Measurements from ENCODE around the gene TGM2.

DNA sequence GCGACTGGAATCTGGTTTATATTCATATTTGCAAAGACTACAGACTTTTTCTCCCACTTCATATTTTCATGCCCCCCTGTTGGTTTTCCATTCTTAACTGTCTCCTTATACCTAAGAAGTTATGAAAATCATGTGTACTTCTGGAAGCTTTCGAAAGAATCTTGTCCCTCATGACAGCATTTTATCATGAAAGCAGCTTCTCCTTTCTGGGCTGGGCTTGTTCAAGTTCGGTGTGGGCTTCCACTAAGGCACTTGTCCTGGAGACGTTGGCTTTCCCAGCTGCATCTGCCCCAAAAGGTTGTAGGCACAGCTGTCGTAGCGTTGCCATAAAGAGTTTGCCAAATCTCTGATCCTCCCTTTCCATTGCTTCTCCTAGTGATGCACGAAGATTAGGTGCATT, 75.0 kb downstream of the TGM2 start:
- TF ChIP-seq, protein P1, sequence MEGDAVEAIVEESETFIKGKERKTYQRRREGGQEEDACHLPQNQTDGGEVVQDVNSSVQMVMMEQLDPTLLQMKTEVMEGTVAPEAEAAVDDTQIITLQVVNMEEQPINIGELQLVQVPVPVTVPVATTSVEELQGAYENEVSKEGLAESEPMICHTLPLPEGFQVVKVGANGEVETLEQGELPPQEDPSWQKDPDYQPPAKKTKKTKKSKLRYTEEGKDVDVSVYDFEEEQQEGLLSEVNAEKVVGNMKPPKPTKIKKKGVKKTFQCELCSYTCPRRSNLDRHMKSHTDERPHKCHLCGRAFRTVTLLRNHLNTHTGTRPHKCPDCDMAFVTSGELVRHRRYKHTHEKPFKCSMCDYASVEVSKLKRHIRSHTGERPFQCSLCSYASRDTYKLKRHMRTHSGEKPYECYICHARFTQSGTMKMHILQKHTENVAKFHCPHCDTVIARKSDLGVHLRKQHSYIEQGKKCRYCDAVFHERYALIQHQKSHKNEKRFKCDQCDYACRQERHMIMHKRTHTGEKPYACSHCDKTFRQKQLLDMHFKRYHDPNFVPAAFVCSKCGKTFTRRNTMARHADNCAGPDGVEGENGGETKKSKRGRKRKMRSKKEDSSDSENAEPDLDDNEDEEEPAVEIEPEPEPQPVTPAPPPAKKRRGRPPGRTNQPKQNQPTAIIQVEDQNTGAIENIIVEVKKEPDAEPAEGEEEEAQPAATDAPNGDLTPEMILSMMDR (IDR thresholded peaks at IDR 0.05 in 8 of 11, conservative IDR thresholded peaks at IDR 0.05 in 3 of 11): no peak
- TF ChIP-seq POLR2A (IDR thresholded peaks at IDR 0.05): no peak

Measured in spleen (tissue), 7 donors.